ENCODE results near the gene ANKRD9. TPM values are rescaled to one million over a fixed set of nuclear protein-coding genes. Genes with fewer than 3 reads are reported as not detected.

The ANKRD9 gene
- total RNA-seq, 1 experiment from 2014 or later, result 23.7 TPM

- no TSS peak for BruUV-seq (replicated peaks)
- Histone ChIP-seq H3K27ac (ENCODE audit: low read length) (no peak overlapping the region), H3K36me3 (ENCODE audit: control insufficient read depth, insufficient read depth, low read length) (no peaks in the 10 kb centered on the region), H3K4me3 (ENCODE audit: low read depth in 2 of 2, low read length in 2 of 2) (no peak overlapping the region), H3K4me1 (ENCODE audit: control insufficient read depth, insufficient read depth, low read length) (no peaks in the 10 kb centered on the region), H3K9me3 (ENCODE audit: control insufficient read depth, insufficient read depth, low read depth, low read length) (no peaks in the 10 kb centered on the region), H3K27me3 (ENCODE audit: control insufficient read depth, insufficient read depth, low read length) (no peaks in the 10 kb centered on the region)
- DNase-seq (ENCODE audit: low read depth, low spot score) (no peak), ATAC-seq (no peak)
- intact Hi-C loops (cut with micrococcal nuclease; ENCODE audit: unreplicated experiment) (no loop called here), in situ Hi-C loops (cut with HindIII; ENCODE audit: low pct_unique_long_range_greater_than_20kb, low sequenced_read_pairs) (no loop called here)
- POLR2A ChIA-PET, result no interaction called here
- TF ChIP-seq, protein P1, sequence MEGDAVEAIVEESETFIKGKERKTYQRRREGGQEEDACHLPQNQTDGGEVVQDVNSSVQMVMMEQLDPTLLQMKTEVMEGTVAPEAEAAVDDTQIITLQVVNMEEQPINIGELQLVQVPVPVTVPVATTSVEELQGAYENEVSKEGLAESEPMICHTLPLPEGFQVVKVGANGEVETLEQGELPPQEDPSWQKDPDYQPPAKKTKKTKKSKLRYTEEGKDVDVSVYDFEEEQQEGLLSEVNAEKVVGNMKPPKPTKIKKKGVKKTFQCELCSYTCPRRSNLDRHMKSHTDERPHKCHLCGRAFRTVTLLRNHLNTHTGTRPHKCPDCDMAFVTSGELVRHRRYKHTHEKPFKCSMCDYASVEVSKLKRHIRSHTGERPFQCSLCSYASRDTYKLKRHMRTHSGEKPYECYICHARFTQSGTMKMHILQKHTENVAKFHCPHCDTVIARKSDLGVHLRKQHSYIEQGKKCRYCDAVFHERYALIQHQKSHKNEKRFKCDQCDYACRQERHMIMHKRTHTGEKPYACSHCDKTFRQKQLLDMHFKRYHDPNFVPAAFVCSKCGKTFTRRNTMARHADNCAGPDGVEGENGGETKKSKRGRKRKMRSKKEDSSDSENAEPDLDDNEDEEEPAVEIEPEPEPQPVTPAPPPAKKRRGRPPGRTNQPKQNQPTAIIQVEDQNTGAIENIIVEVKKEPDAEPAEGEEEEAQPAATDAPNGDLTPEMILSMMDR (IDR thresholded peaks at IDR 0.05), result no peak
- CTCF ChIA-PET, result no interaction called here
Measured at GRCh38 chr14:102472791-102473150, 36.8 kb downstream of the ANKRD9 start.

DNA sequence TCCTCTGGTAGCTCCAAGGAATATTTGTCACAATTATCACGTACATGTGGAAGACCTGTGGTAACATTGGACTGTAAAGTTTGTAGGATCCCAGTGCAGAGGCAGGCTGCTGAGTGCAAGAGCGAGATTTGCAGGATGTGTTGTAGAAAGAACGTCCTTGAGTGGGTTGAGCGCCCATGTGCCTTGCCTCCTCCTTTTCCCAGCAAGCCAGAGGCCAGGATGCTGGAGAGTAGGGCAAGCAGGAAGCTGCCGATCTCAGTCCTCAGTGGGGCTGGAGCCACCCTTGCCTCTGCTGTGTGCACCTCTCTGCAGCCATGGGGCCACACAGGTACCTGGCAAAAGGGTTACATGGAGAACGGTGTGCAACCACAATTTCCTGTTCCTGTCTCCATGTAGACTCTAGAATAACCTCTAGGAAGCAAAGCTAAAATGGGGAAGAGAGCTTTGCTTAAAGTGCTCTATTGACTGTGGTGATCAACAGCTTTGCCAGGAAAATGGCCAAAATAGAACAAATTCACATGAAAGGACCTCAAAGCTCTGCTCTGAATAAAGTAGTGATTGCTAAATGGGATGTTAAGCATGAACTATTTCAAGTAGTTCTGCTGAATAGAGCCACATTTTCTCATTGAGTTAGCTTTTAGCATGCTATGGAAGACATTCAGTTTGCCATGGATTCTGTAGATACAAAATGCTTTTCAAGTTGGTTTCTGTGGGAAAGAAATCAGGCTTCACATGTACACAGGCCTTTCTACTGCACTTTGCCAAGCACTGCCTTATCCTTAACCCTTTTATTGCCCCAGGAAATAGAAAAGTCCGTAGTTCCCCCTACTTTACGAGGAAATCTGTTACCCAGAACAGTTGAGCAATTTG lies 37.4 kb downstream of the ANKRD9 start:
- Histone ChIP-seq H3K36me3 (ENCODE audit: control insufficient read depth, insufficient read depth, low read length) (no peaks in the 10 kb centered on the region), H3K4me3 (ENCODE audit: low read depth in 2 of 2, low read length in 2 of 2) (no peak overlapping the region), H3K27ac (ENCODE audit: low read length) (no peak overlapping the region), H3K27me3 (ENCODE audit: control insufficient read depth, insufficient read depth, low read length) (no peaks in the 10 kb centered on the region), H3K9me3 (ENCODE audit: control insufficient read depth, insufficient read depth, low read depth, low read length) (no peaks in the 10 kb centered on the region), H3K4me1 (ENCODE audit: control insufficient read depth, insufficient read depth, low read length) (no peaks in the 10 kb centered on the region)
- CTCF ChIA-PET, result no interaction called here
- intact Hi-C loops (cut with micrococcal nuclease; ENCODE audit: unreplicated experiment) (no loop called here), in situ Hi-C loops (cut with HindIII; ENCODE audit: low pct_unique_long_range_greater_than_20kb, low sequenced_read_pairs) (no loop called here)
- no TSS peak for BruUV-seq (replicated peaks)
- ATAC-seq (no peak), DNase-seq (ENCODE audit: low read depth, low spot score) (no peak)
- POLR2A ChIA-PET, result no interaction called here
- no peak for TF ChIP-seq REST (IDR thresholded peaks at IDR 0.05; ENCODE audit: insufficient read depth in 1 of 2, low read depth in 2 of 2, low read length in 1 of 2)
- TF ChIP-seq, protein P1 (IDR thresholded peaks at IDR 0.05), result no peak
- no peak for TF ChIP-seq TCF7L2 (IDR thresholded peaks at IDR 0.05; ENCODE audit: low read depth, low read length)
- TF ChIP-seq SIN3A (IDR thresholded peaks at IDR 0.05; ENCODE audit: borderline replicate concordance, insufficient read depth, low read depth, low read length), result no peak
- TF ChIP-seq POLR2AphosphoS5 (IDR thresholded peaks at IDR 0.05; ENCODE audit: low read depth, low read length), result no peak
